Hepatocyte (in vitro differentiated cells): Measurements from ENCODE around the gene TRRAP.

Experiments used
- EZH2phosphoT487 ChIP-seq: fragments of 200-600 bp; sonication (generic); IDR thresholded peaks from one replicate; pipeline ENCODE4 v1.6.1; 2018; ENCODE audit warnings: antibody characterized with exemption, mild to moderate bottlenecking, low read depth, moderate library complexity; ENCODE audit not compliant: unreplicated experiment, severe bottlenecking
- TF ChIP-seq, protein P1 (sequence below): fragments of 200-600 bp; sonication (generic); IDR thresholded peaks from 2 replicates; pipeline ENCODE4 v1.5.1; 2016; ENCODE audit warnings: antibody characterized with exemption, mild to moderate bottlenecking; ENCODE audit not compliant: poor library complexity

- TF ChIP-seq, protein P1, sequence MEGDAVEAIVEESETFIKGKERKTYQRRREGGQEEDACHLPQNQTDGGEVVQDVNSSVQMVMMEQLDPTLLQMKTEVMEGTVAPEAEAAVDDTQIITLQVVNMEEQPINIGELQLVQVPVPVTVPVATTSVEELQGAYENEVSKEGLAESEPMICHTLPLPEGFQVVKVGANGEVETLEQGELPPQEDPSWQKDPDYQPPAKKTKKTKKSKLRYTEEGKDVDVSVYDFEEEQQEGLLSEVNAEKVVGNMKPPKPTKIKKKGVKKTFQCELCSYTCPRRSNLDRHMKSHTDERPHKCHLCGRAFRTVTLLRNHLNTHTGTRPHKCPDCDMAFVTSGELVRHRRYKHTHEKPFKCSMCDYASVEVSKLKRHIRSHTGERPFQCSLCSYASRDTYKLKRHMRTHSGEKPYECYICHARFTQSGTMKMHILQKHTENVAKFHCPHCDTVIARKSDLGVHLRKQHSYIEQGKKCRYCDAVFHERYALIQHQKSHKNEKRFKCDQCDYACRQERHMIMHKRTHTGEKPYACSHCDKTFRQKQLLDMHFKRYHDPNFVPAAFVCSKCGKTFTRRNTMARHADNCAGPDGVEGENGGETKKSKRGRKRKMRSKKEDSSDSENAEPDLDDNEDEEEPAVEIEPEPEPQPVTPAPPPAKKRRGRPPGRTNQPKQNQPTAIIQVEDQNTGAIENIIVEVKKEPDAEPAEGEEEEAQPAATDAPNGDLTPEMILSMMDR = no peak
- no peak for TF ChIP-seq EZH2phosphoT487
These were observed 154.6 kb downstream of the TRRAP start for GRCh38 chr7:99032928-99033327.
